GM12878 (cell line): Measurements from ENCODE around the gene SPARC. TPM values are rescaled to one million over a fixed set of nuclear protein-coding genes. Genes with fewer than 3 reads are reported as not detected.

Experiments
- ATAC-seq: fragments of 200-7000 bp; cut with Tn5 transposase; 3 replicates; pipeline ENCODE4 v1.9.1; 2020; ENCODE audit warnings: mild to moderate bottlenecking, moderate library complexity
- BruUV-seq: library from RNA; stranded (reverse); fragments of 400-500 nt; replicated peaks from 2 replicates; lab custom pipeline; 2021; lab: Mats Ljungman, UMichigan
- CTCF ChIA-PET: fragments of 300-600 bp; sonication (Branson Sonifier 250); formaldehyde crosslinking; extraction: SDS; loops from one replicate; lab custom pipeline; 2021; ENCODE audit warnings: inconsistent platforms; lab: Yijun Ruan, JAX
- POLR2A ChIA-PET: fragments of 350-600 bp; formaldehyde crosslinking; extraction: SDS; loops from one replicate; lab custom pipeline; 2021; ENCODE audit warnings: inconsistent platforms; lab: Charles Lee
- RAD21 ChIA-PET: fragments of 300-600 bp; sonication (Branson Sonifier 250); formaldehyde crosslinking; loops from one replicate; lab custom pipeline; 2023; ENCODE audit warnings: antibody characterized with exemption; ENCODE audit not compliant: unreplicated experiment; lab: Charles Lee
- SMC1A ChIA-PET: fragments of 300-600 bp; sonication (Branson Sonifier 250); formaldehyde crosslinking; loops from one replicate; lab custom pipeline; 2023; ENCODE audit not compliant: unreplicated experiment, uncharacterized antibody; lab: Charles Lee
- DNase-seq: peaks from one replicate; pipeline ENCODE4 v3.0.0-alpha.2; 2011; ENCODE audit warnings: low read depth, low spot score
- FAIRE-seq: peaks from 3 replicates; lab custom pipeline; 2011; peaks lifted over from hg19 to GRCh38; lab: Jason Lieb, UNC
- H2AFZ ChIP-seq: 2 replicates; pipeline ENCODE4 v1.6.0; 2011; ENCODE audit warnings: low read depth, low read length, control low read depth; ENCODE audit not compliant: control insufficient read depth
- H3K27ac ChIP-seq: 2 replicates; pipeline ENCODE4 v1.5.1; 2011; ENCODE audit warnings: control low read depth; ENCODE audit not compliant: control insufficient read depth, insufficient read depth
- H3K27me3 ChIP-seq, 2 experiments: replicated peaks in 1 of 2; 2 replicates each; pipeline versions ENCODE4 v1.6.0 to v1.6.1; 2011; ENCODE audit warnings: low read length in 1 of 2; ENCODE audit not compliant: control insufficient read depth in 2 of 2, insufficient read depth in 2 of 2
- H3K36me3 ChIP-seq, 2 experiments: 2 replicates each; pipeline ENCODE4 v1.5.1; 2011; ENCODE audit warnings: low read length in 1 of 2; ENCODE audit not compliant: control insufficient read depth in 2 of 2, insufficient read depth in 2 of 2
- H3K4me1 ChIP-seq: 2 replicates; pipeline ENCODE4 v1.6.1; 2011; ENCODE audit warnings: mild to moderate bottlenecking, low read length, moderate library complexity, mixed read lengths; ENCODE audit not compliant: control insufficient read depth, insufficient read depth
- H3K4me2 ChIP-seq: 2 replicates; pipeline ENCODE4 v1.6.0; 2011; ENCODE audit warnings: control low read depth; ENCODE audit not compliant: control insufficient read depth, insufficient read depth
- H3K4me3 ChIP-seq: fragments of 200-600 bp; sonication (generic); 2 replicates; pipeline ENCODE4 v1.5.1; 2016
- H3K79me2 ChIP-seq: 2 replicates; pipeline ENCODE4 v1.6.0; 2011; ENCODE audit warnings: low read length; ENCODE audit not compliant: control insufficient read depth, insufficient read depth
- H3K9ac ChIP-seq: 2 replicates; pipeline ENCODE4 v1.8.0; 2011; ENCODE audit warnings: low read length, control low read depth, mixed read lengths; ENCODE audit not compliant: control insufficient read depth, insufficient read depth
- H3K9me3 ChIP-seq: replicated peaks from 3 replicates; pipeline ENCODE4 v1.5.1; 2011; ENCODE audit warnings: mild to moderate bottlenecking, low read length; ENCODE audit not compliant: control insufficient read depth, insufficient read depth
- H4K20me1 ChIP-seq: 2 replicates; pipeline ENCODE4 v1.6.0; 2011; ENCODE audit not compliant: control insufficient read depth, insufficient read depth
- BRCA1 ChIP-seq: IDR thresholded peaks from 2 replicates; pipeline ENCODE4 v1.6.1; 2011; ENCODE audit warnings: low read depth, low read length, improper control_type of control experiment
- ELK1 ChIP-seq: IDR thresholded peaks from 2 replicates; pipeline ENCODE4 v1.6.1; 2012; ENCODE audit warnings: low read depth, low read length, improper control_type of control experiment
- EP300 ChIP-seq, 2 experiments: fragments of 150-350 bp in 1 of 2; IDR thresholded peaks; 2 replicates each; pipeline ENCODE4 v1.6.1; 2011 to 2012; ENCODE audit warnings: low read depth in 2 of 2, low read length in 2 of 2, borderline replicate concordance in 1 of 2, improper control_type of control experiment in 1 of 2, inconsistent platforms in 1 of 2; ENCODE audit not compliant: control insufficient read depth in 1 of 2
- HDGF ChIP-seq: fragments of 450-650 bp; IDR thresholded peaks from 2 replicates; pipeline ENCODE4 v1.6.1; 2016; ENCODE audit warnings: antibody characterized with exemption
- NR2F1 ChIP-seq: fragments of 450-650 bp; conservative IDR thresholded peaks from 2 replicates; pipeline ENCODE4 v1.6.1; 2017; ENCODE audit warnings: mild to moderate bottlenecking
- POLR2AphosphoS2 ChIP-seq: IDR thresholded peaks from 2 replicates; pipeline ENCODE4 v1.6.1; 2011; ENCODE audit warnings: low read depth, mild to moderate bottlenecking, low read length, improper control_type of control experiment, moderate library complexity
- RAD51 ChIP-seq: fragments of 450-650 bp; IDR thresholded peaks from 2 replicates; pipeline ENCODE4 v1.6.1; 2016; ENCODE audit warnings: moderate library complexity, mild to moderate bottlenecking, inconsistent platforms
- RB1 ChIP-seq: fragments of 450-650 bp; formaldehyde crosslinking; IDR thresholded peaks from 2 replicates; pipeline ENCODE4 v1.6.1; 2017; ENCODE audit warnings: mild to moderate bottlenecking, borderline replicate concordance
- REST ChIP-seq: IDR thresholded peaks from 2 replicates; pipeline ENCODE4 v1.6.1; 2012; ENCODE audit warnings: mild to moderate bottlenecking, low read depth, low read length
- SPI1 ChIP-seq: IDR thresholded peaks from 2 replicates; pipeline ENCODE4 v1.6.1; 2011; ENCODE audit warnings: low read depth, mild to moderate bottlenecking, low read length, moderate library complexity, borderline replicate concordance; ENCODE audit not compliant: insufficient read depth
- SREBF1 ChIP-seq: IDR thresholded peaks from 2 replicates; pipeline ENCODE4 v1.6.1; 2012; ENCODE audit warnings: mild to moderate bottlenecking, low read length
- STAT3 ChIP-seq: IDR thresholded peaks from 2 replicates; pipeline ENCODE4 v1.6.1; 2011; ENCODE audit warnings: low read depth, low read length, improper control_type of control experiment
- ZSCAN29 ChIP-seq: fragments of 450-650 bp; IDR thresholded peaks from 2 replicates; pipeline ENCODE4 v1.6.1; 2017; ENCODE audit warnings: mild to moderate bottlenecking, moderate library complexity
- WGBS: methylation state at CpG from one replicate; pipeline ENCODE4 v1.1.6; 2016; ENCODE audit warnings: low lambda C conversion rate; ENCODE audit not compliant: insufficient replicate concordance, insufficient coverage; ENCODE audit errors: missing lambda C conversion rate; 5-methylcytosine and 5-hydroxymethylcytosine counted together
- in situ Hi-C: fragments of 300-500 bp; cut with MboI; formaldehyde crosslinking; loops from 9 replicates; pipeline ENCODE4 v1.14.3; 2018; ENCODE audit warnings: mixed read lengths
- intact Hi-C: fragments of 100-400 bp; cut with micrococcal nuclease; formaldehyde crosslinking; loops from one replicate; pipeline ENCODE4 v1.14.2; 2022; ENCODE audit not compliant: unreplicated experiment
- polyA plus RNA-seq, 11 experiments: library from polyadenylated mRNA; depleted of rRNA in 4 of 11; unstranded in 6 of 11; stranded (reverse) in 5 of 11; fragments of >200 nt; fragmentation: Nextera tagmentation in 4 of 11; fragmentation: Illumina TruSeq in 1 of 11; extraction: Ambion mirVana in 4 of 11; extraction: Trizol in 1 of 11; gene quantifications; 1 replicate in 1 of 11; 2 replicates in 10 of 11; pipeline versions ENCODE4 v1.2.1 to v1.2.3, GENCODE V29; 2011 to 2016; ENCODE audit warnings: inconsistent platforms in 2 of 11, missing spikeins in 2 of 11, low read depth in 1 of 11
- total RNA-seq, 4 experiments: library from RNA; depleted of rRNA in 3 of 4; stranded (reverse); fragments of >200 nt in 3 of 4; fragmentation: Illumina TruSeq in 1 of 4; extraction: Trizol in 1 of 4; gene quantifications; 2 replicates each; pipeline versions ENCODE4 v1.2.1 to v1.2.3, GENCODE V29; 2013 to 2021
- TF ChIP-seq, protein P1 (sequence below): fragments of 450-650 bp; IDR thresholded peaks from 2 replicates; pipeline ENCODE4 v1.6.1; 2018; ENCODE audit warnings: borderline replicate concordance, mild to moderate bottlenecking; ENCODE audit not compliant: partially characterized antibody
- TF ChIP-seq, protein P2 (sequence below): fragments of 450-650 bp; IDR thresholded peaks from 2 replicates; pipeline ENCODE4 v1.6.1; 2017; ENCODE audit warnings: borderline replicate concordance

The SPARC gene
- total and polyA plus RNA-seq, 10 of the 15 experiments (the other 5 are each of a cell fraction or from before 2014, with no cell fraction given), result 29.6 to 154 (median 57.0) TPM

GRCh38 chr5:151646334-151646733, 40.4 kb downstream of the SPARC start:
- in situ Hi-C loops (no loop called here), intact Hi-C loops (no loop called here)

More at GRCh38 chr5:151646334-151646733, 40.4 kb downstream of the SPARC start:
- no peak overlapping the region for H3K27ac ChIP-seq
- no peaks in the 10 kb centered on the region for H3K9me3 ChIP-seq
- ATAC-seq (no peak), DNase-seq (no peak), FAIRE-seq (no peak)
- H4K20me1 ChIP-seq, result no peaks in the 10 kb centered on the region
- SMC1A ChIA-PET, result interaction anchor here (0.8 to 4.6 kb wide), 5 partner anchors 12 to 194 kb away, joined by 3 to 18 read pairs (median 4); no protein-coding TSS in a partner anchor
- BruUV-seq, result no TSS peak
- no peaks in the 10 kb centered on the region for H3K36me3 ChIP-seq
- RAD21 ChIA-PET, result interaction anchor here (1.1 to 1.6 kb wide), 2 partner anchors 126 to 199 kb away, joined by 3 to 4 read pairs; partner anchors contain the start of gene SLC36A1
- POLR2A ChIA-PET, result no interaction called here
- no peak overlapping the region for H2AFZ ChIP-seq
- no peak overlapping the region for H3K9ac ChIP-seq
- no peak overlapping the region for H3K4me2 ChIP-seq
- TF ChIP-seq HDGF, result no peak
- TF ChIP-seq SREBF1, result no peak
- no peak for TF ChIP-seq SPI1
- TF ChIP-seq, protein P1, sequence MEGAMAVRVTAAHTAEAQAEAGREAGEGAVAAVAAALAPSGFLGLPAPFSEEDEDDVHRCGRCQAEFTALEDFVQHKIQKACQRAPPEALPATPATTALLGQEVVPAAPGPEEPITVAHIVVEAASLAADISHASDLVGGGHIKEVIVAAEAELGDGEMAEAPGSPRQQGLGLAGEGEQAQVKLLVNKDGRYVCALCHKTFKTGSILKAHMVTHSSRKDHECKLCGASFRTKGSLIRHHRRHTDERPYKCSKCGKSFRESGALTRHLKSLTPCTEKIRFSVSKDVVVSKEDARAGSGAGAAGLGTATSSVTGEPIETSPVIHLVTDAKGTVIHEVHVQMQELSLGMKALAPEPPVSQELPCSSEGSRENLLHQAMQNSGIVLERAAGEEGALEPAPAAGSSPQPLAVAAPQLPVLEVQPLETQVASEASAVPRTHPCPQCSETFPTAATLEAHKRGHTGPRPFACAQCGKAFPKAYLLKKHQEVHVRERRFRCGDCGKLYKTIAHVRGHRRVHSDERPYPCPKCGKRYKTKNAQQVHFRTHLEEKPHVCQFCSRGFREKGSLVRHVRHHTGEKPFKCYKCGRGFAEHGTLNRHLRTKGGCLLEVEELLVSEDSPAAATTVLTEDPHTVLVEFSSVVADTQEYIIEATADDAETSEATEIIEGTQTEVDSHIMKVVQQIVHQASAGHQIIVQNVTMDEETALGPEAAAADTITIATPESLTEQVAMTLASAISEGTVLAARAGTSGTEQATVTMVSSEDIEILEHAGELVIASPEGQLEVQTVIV, result no peak
- TF ChIP-seq, protein P2, sequence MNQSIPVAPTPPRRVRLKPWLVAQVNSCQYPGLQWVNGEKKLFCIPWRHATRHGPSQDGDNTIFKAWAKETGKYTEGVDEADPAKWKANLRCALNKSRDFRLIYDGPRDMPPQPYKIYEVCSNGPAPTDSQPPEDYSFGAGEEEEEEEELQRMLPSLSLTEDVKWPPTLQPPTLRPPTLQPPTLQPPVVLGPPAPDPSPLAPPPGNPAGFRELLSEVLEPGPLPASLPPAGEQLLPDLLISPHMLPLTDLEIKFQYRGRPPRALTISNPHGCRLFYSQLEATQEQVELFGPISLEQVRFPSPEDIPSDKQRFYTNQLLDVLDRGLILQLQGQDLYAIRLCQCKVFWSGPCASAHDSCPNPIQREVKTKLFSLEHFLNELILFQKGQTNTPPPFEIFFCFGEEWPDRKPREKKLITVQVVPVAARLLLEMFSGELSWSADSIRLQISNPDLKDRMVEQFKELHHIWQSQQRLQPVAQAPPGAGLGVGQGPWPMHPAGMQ, result no peak
- no peak for TF ChIP-seq BRCA1
- no peak for TF ChIP-seq POLR2AphosphoS2
- TF ChIP-seq REST, result no peak
- no peak for TF ChIP-seq STAT3
- no peak for TF ChIP-seq EP300 (IDR thresholded peaks at IDR 0.05; ENCODE audit: borderline replicate concordance in 1 of 2, control insufficient read depth in 1 of 2, low read depth in 2 of 2, low read length in 2 of 2)
- TF ChIP-seq ZSCAN29, result no peak
- no peak for TF ChIP-seq RB1
- TF ChIP-seq ELK1, result no peak
- no peak for TF ChIP-seq RAD51
- no peak for TF ChIP-seq NR2F1
- 67% methylated on average over 5 of the region's 5 CpGs for WGBS
- H3K27me3 ChIP-seq, result no peaks in the 10 kb centered on the region; a peak in 2 of 4 replicates
- CTCF ChIA-PET, result interaction anchor here (1.2 to 3.8 kb wide), 4 partner anchors 23 to 201 kb away, joined by 3 to 25 read pairs (median 5); no protein-coding TSS in a partner anchor
- H3K4me3 ChIP-seq, result no peak overlapping the region
- H3K4me1 ChIP-seq, result no peaks in the 10 kb centered on the region
- no peaks in the 10 kb centered on the region for H3K79me2 ChIP-seq
